Stimulated activated CD4-positive, alpha-beta T cell treated with anti-CD3 and anti-CD28 coated beads, Interleukin-2, amount 100 ng/mL, for 48 hours (primary cell): ENCODE results near the gene FAM193B.

ENCODE experiments used
- DNase-seq, 2 donors: peaks; one replicate each; pipeline ENCODE4 v3.0.0-alpha.2; 2020

FAM193B gene

GRCh38 chr5:177512736-177513380, 41.5 kb downstream of the FAM193B start:
- no peak for DNase-seq

GRCh38 chr5:177511796-177512675, 42.3 kb downstream of the FAM193B start:
- no peak for DNase-seq

GRCh38 chr5:177511181-177511580, 43.2 kb downstream of the FAM193B start:
- DNase-seq, result no peak

- DNase-seq, result no peak
Observed at GRCh38 chr5:177510567-177511053, 43.8 kb downstream of the FAM193B start.

GRCh38 chr5:177509991-177510566, 44.3 kb downstream of the FAM193B start:
- no peak for DNase-seq

GRCh38 chr5:177509381-177509951, 44.9 kb downstream of the FAM193B start, which contains the start of gene DOK3:
DOK3 (minus strand) TSS chr5:177509826; CDS start chr5:177509540, 286 bp downstream.
- DNase-seq, result no peak

GRCh38 chr5:177508837-177509236, 45.5 kb downstream of the FAM193B start:
- no peak for DNase-seq

GRCh38 chr5:177508221-177508611, 46.1 kb downstream of the FAM193B start:
- DNase-seq, result no peak

- DNase-seq, result no peak
Observed at GRCh38 chr5:177507596-177508220, 46.7 kb downstream of the FAM193B start.

GRCh38 chr5:177507165-177507564, 47.2 kb downstream of the FAM193B start:
- DNase-seq, result no peak

GRCh38 chr5:177505075-177505474, 49.3 kb downstream of the FAM193B start:
- DNase-seq, result no peak

GRCh38 chr5:177504086-177505056, 50.0 kb downstream of the FAM193B start:
- no peak for DNase-seq

GRCh38 chr5:177503351-177504085, 50.8 kb downstream of the FAM193B start:
- DNase-seq, result no peak

GRCh38 chr5:177502886-177503285, 51.5 kb downstream of the FAM193B start:
- no peak for DNase-seq

GRCh38 chr5:177501874-177502678, 52.3 kb downstream of the FAM193B start:
- no peak for DNase-seq

GRCh38 chr5:177500685-177501522, 53.5 kb downstream of the FAM193B start:
- peak; percentile 90 to 91 for DNase-seq

GRCh38 chr5:177499842-177500241, 54.5 kb downstream of the FAM193B start:
- no peak for DNase-seq

- DNase-seq, result no peak
Observed at GRCh38 chr5:177498013-177498787, 56.2 kb downstream of the FAM193B start.
